Iris pigment epithelial cell (primary cell): ENCODE results near the gene PHF2.

Experiments
- DNase-seq: peaks from one replicate; pipeline ENCODE4 v3.0.0-alpha.2; 2011; ENCODE audit warnings: low read depth

PHF2 gene

GRCh38 chr9:93701494-93702218, 125.3 kb downstream of the PHF2 start:
- no peak for DNase-seq

- DNase-seq, result no peak
Observed at GRCh38 chr9:93702261-93702660, 125.9 kb downstream of the PHF2 start.

GRCh38 chr9:93708289-93708986, 132.1 kb downstream of the PHF2 start:
- no peak for DNase-seq

- no peak for DNase-seq
Observed at GRCh38 chr9:93708987-93709302, 132.6 kb downstream of the PHF2 start.

- DNase-seq, result peak; percentile 6
Observed at GRCh38 chr9:93709600-93710369, 133.4 kb downstream of the PHF2 start.

GRCh38 chr9:93710370-93710723, 134.0 kb downstream of the PHF2 start:
- no peak for DNase-seq

- DNase-seq, result no peak
Observed at GRCh38 chr9:93711002-93711401, 134.6 kb downstream of the PHF2 start.

GRCh38 chr9:93712896-93713295, 136.5 kb downstream of the PHF2 start:
- no peak for DNase-seq

- DNase-seq, result peak; percentile 38
Observed at GRCh38 chr9:93713716-93714115, 137.3 kb downstream of the PHF2 start.

- no peak for DNase-seq
Observed at GRCh38 chr9:93721417-93721965, 145.1 kb downstream of the PHF2 start.

- no peak for DNase-seq
Observed at GRCh38 chr9:93724852-93725251, 148.5 kb downstream of the PHF2 start.

- no peak for DNase-seq
Observed at GRCh38 chr9:93725382-93725781, 149.0 kb downstream of the PHF2 start.

GRCh38 chr9:93726147-93726546, 149.8 kb downstream of the PHF2 start:
- no peak for DNase-seq
